H1 (cell line): ENCODE data around the gene PLP2. TPM values are rescaled to one million over a fixed set of nuclear protein-coding genes. Genes with fewer than 3 reads are reported as not detected.

Experiments used
- CTCF ChIA-PET: fragments of 300-600 bp; sonication (Branson Sonifier 250); formaldehyde crosslinking; loops from one replicate; lab custom pipeline; 2021; ENCODE audit not compliant: partially characterized antibody; lab: Charles Lee
- POLR2A ChIA-PET: fragments of 300-600 bp; sonication (Branson Sonifier 250); formaldehyde crosslinking; loops from one replicate; lab custom pipeline; 2021; ENCODE audit warnings: inconsistent platforms; ENCODE audit not compliant: partially characterized antibody; lab: Charles Lee
- DNase-seq, 2 experiments: peaks; one replicate each; pipeline versions ENCODE4 v3.0.0 to v3.0.0-alpha.2; 2010 to 2022; ENCODE audit warnings: low spot score in 2 of 2, low read depth in 1 of 2, mixed read lengths in 1 of 2
- FAIRE-seq: peaks from 2 replicates; lab custom pipeline; 2011; peaks lifted over from hg19 to GRCh38; lab: Jason Lieb, UNC
- H2AFZ ChIP-seq: 2 replicates; pipeline ENCODE4 v1.8.1; 2012; ENCODE audit warnings: low read length, inconsistent platforms
- H2AK5ac ChIP-seq: 2 replicates; pipeline ENCODE4 v1.6.1; 2013; ENCODE audit warnings: low read depth, low read length
- H2BK120ac ChIP-seq: replicated peaks from 2 replicates; pipeline ENCODE3; 2013; ENCODE audit warnings: low read depth, low read length, inconsistent platforms
- H2BK12ac ChIP-seq: 2 replicates; pipeline ENCODE4 v1.6.1; 2013; ENCODE audit warnings: low read depth, low read length
- H2BK15ac ChIP-seq: 2 replicates; pipeline ENCODE4 v1.6.1; 2013; ENCODE audit warnings: low read length
- H2BK20ac ChIP-seq: 2 replicates; pipeline ENCODE4 v1.6.1; 2013; ENCODE audit warnings: low read length
- H2BK5ac ChIP-seq: 2 replicates; pipeline ENCODE4 v1.6.1; 2013; ENCODE audit warnings: low read depth, low read length
- H3K14ac ChIP-seq: 2 replicates; pipeline ENCODE4 v1.6.1; 2013; ENCODE audit warnings: inconsistent platforms; ENCODE audit not compliant: insufficient read length
- H3K18ac ChIP-seq: 2 replicates; pipeline ENCODE4 v1.6.1; 2013; ENCODE audit warnings: low read length; ENCODE audit errors: extremely low read depth
- H3K23ac ChIP-seq: 2 replicates; pipeline ENCODE4 v1.6.1; 2013; ENCODE audit warnings: inconsistent platforms; ENCODE audit not compliant: insufficient read length
- H3K23me2 ChIP-seq: 2 replicates; pipeline ENCODE4 v1.6.1; 2013; ENCODE audit warnings: low read depth, low read length
- H3K27ac ChIP-seq: 2 replicates; pipeline ENCODE4 v1.6.1; 2011; ENCODE audit warnings: low read depth, low read length, inconsistent platforms
- H3K27me3 ChIP-seq, 4 experiments: replicated peaks in 1 of 4; 1 replicate in 1 of 4; 2 replicates in 3 of 4; pipeline versions ENCODE4 v1.6.1 to v1.8.1; 2011 to 2013; ENCODE audit warnings: low read length in 3 of 4, mild to moderate bottlenecking in 3 of 4, inconsistent platforms in 2 of 4, mixed read lengths in 2 of 4, moderate library complexity in 1 of 4; ENCODE audit not compliant: control insufficient read depth in 3 of 4, insufficient read depth in 3 of 4; ENCODE audit errors: extremely low read depth in 1 of 4
- H3K36me3 ChIP-seq, 4 experiments: 2 replicates each; pipeline versions ENCODE4 v1.6.1 to v1.8.1; 2011 to 2013; ENCODE audit warnings: mild to moderate bottlenecking in 4 of 4, low read length in 3 of 4, moderate library complexity in 2 of 4, control low read depth in 1 of 4, inconsistent platforms in 1 of 4; ENCODE audit not compliant: insufficient read depth in 4 of 4, control insufficient read depth in 2 of 4
- H3K4ac ChIP-seq: replicated peaks from 2 replicates; pipeline ENCODE3; 2013; ENCODE audit warnings: low read length, low read depth, mixed read lengths, inconsistent platforms; ENCODE audit not compliant: insufficient read length
- H3K4me1 ChIP-seq, 4 experiments: replicated peaks in 1 of 4; 1 replicate in 1 of 4; 2 replicates in 3 of 4; pipeline versions ENCODE4 v1.6.1 to v1.8.1; 2011 to 2013; ENCODE audit warnings: low read length in 3 of 4, inconsistent platforms in 2 of 4, mixed read lengths in 1 of 4; ENCODE audit not compliant: insufficient read depth in 4 of 4, control insufficient read depth in 3 of 4
- H3K4me2 ChIP-seq, 2 experiments: 2 replicates each; pipeline versions ENCODE4 v1.6.1 to v1.8.1; 2011 to 2013; ENCODE audit warnings: low read depth in 2 of 2, low read length in 2 of 2, control low read depth in 1 of 2, inconsistent platforms in 1 of 2, mild to moderate bottlenecking in 1 of 2; ENCODE audit not compliant: insufficient read depth in 1 of 2
- H3K4me3 ChIP-seq, 4 experiments: fragments of 200-600, 300-600 bp in 1 of 4; sonication (generic), shearing (Covaris generic), sonication (Bioruptor Twin) in 1 of 4; 2 replicates each; pipeline versions ENCODE4 v1.5.1 to v1.8.1; 2011 to 2016; ENCODE audit warnings: low read length in 4 of 4, low read depth in 3 of 4, control low read depth in 2 of 4, inconsistent platforms in 2 of 4, mild to moderate bottlenecking in 2 of 4, mixed read lengths in 1 of 4, moderate library complexity in 1 of 4; ENCODE audit not compliant: insufficient read depth in 2 of 4; ENCODE audit errors: extremely low read depth in 1 of 4
- H3K56ac ChIP-seq: replicated peaks from 2 replicates; pipeline ENCODE3; 2013; ENCODE audit warnings: low read depth, mild to moderate bottlenecking, mixed read lengths, low read length, inconsistent platforms; ENCODE audit not compliant: insufficient read length
- H3K79me1 ChIP-seq: 2 replicates; pipeline ENCODE4 v1.6.1; 2013; ENCODE audit warnings: low read depth, low read length, control low read depth
- H3K79me2 ChIP-seq, 2 experiments: 2 replicates each; pipeline versions ENCODE4 v1.6.1 to v1.8.1; 2012 to 2013; ENCODE audit warnings: low read length in 2 of 2, mild to moderate bottlenecking in 2 of 2, inconsistent platforms in 1 of 2; ENCODE audit not compliant: insufficient read depth in 2 of 2, control insufficient read depth in 1 of 2
- H3K9ac ChIP-seq, 4 experiments: replicated peaks in 1 of 4; 1 replicate in 1 of 4; 2 replicates in 3 of 4; pipeline versions ENCODE4 v1.6.1 to v1.8.1; 2011 to 2013; ENCODE audit warnings: low read depth in 3 of 4, low read length in 3 of 4, control low read depth in 2 of 4, mild to moderate bottlenecking in 2 of 4, moderate library complexity in 2 of 4, inconsistent platforms in 1 of 4; ENCODE audit errors: extremely low read depth in 1 of 4
- H3K9me3 ChIP-seq, 2 experiments: 2 replicates each; pipeline versions ENCODE4 v1.6.1 to v1.8.1; 2012 to 2013; ENCODE audit warnings: mild to moderate bottlenecking in 2 of 2, moderate library complexity in 2 of 2, control low read depth in 1 of 2, inconsistent platforms in 1 of 2, low read depth in 1 of 2, low read length in 1 of 2, mixed read lengths in 1 of 2; ENCODE audit not compliant: insufficient read depth in 2 of 2
- H4K20me1 ChIP-seq, 2 experiments: replicated peaks in 1 of 2; 2 replicates each; pipeline versions ENCODE3 to v1.8.1; 2011 to 2013; ENCODE audit warnings: inconsistent platforms in 2 of 2, low read length in 2 of 2, mild to moderate bottlenecking in 1 of 2; ENCODE audit not compliant: insufficient read depth in 2 of 2, control insufficient read depth in 1 of 2
- H4K5ac ChIP-seq: 2 replicates; pipeline ENCODE4 v1.6.1; 2013; ENCODE audit warnings: low read length, low read depth, mixed read lengths, inconsistent platforms; ENCODE audit not compliant: insufficient read length
- H4K8ac ChIP-seq: 2 replicates; pipeline ENCODE4 v1.8.0; 2013; ENCODE audit warnings: mild to moderate bottlenecking, moderate library complexity, low read length, inconsistent platforms; ENCODE audit not compliant: insufficient read depth; ENCODE audit errors: extremely low read depth
- H4K91ac ChIP-seq: replicated peaks from 2 replicates; pipeline ENCODE3; 2013; ENCODE audit warnings: low read length, mixed read lengths, inconsistent platforms; ENCODE audit not compliant: insufficient read length
- BRCA1 ChIP-seq: IDR thresholded peaks from 2 replicates; pipeline ENCODE4 v1.6.1; 2012; ENCODE audit warnings: low read depth, low read length, improper control_type of control experiment
- CTBP2 ChIP-seq: IDR thresholded peaks from 2 replicates; pipeline ENCODE4 v1.7.0; 2011; ENCODE audit warnings: borderline replicate concordance, mild to moderate bottlenecking, moderate library complexity, mixed read lengths, low read length; ENCODE audit not compliant: insufficient read depth, insufficient read length
- EZH2 ChIP-seq: fragments of 200-600 bp; sonication (generic); IDR thresholded peaks from 2 replicates; pipeline ENCODE4 v1.7.1; 2012; ENCODE audit warnings: low read depth, mild to moderate bottlenecking, moderate library complexity, low read length, inconsistent platforms; ENCODE audit not compliant: severe bottlenecking
- FOSL1 ChIP-seq: IDR thresholded peaks from 2 replicates; pipeline ENCODE4 v1.6.1; 2011; ENCODE audit warnings: mild to moderate bottlenecking, low read depth, low read length, moderate library complexity; ENCODE audit not compliant: insufficient read depth
- HDAC2 ChIP-seq, 2 experiments: fragments of 300-600 bp in 1 of 2; sonication (generic) in 1 of 2; IDR thresholded peaks; 2 replicates each; pipeline ENCODE4 v1.6.1; 2011 to 2012; ENCODE audit warnings: low read depth in 2 of 2, low read length in 2 of 2, mild to moderate bottlenecking in 2 of 2, moderate library complexity in 2 of 2, borderline replicate concordance in 1 of 2, inconsistent platforms in 1 of 2
- KDM5A ChIP-seq: fragments of 200-600 bp; IDR thresholded peaks from 2 replicates; pipeline ENCODE4 v1.7.1; 2012; ENCODE audit warnings: mild to moderate bottlenecking, low read length, inconsistent platforms, mixed read lengths
- POLR2A ChIP-seq, 2 experiments: IDR thresholded peaks; 1 replicate in 1 of 2; 2 replicates in 1 of 2; pipeline ENCODE4 v1.6.1; 2011; ENCODE audit warnings: low read depth in 2 of 2, low read length in 2 of 2, mild to moderate bottlenecking in 2 of 2; ENCODE audit errors: control extremely low read depth in 1 of 2
- RFX5 ChIP-seq: IDR thresholded peaks from 2 replicates; pipeline ENCODE4 v1.6.1; 2011; ENCODE audit warnings: low read depth, low read length, improper control_type of control experiment, borderline replicate concordance
- RXRA ChIP-seq: IDR thresholded peaks from 2 replicates; pipeline ENCODE4 v1.6.1; 2011; ENCODE audit warnings: low read depth, mild to moderate bottlenecking, low read length, moderate library complexity; ENCODE audit not compliant: insufficient read depth
- SP2 ChIP-seq: IDR thresholded peaks from 2 replicates; pipeline ENCODE4 v1.6.1; 2012; ENCODE audit warnings: mild to moderate bottlenecking, low read length, inconsistent platforms
- TEAD4 ChIP-seq: IDR thresholded peaks from 2 replicates; pipeline ENCODE4 v1.6.1; 2012; ENCODE audit warnings: low read depth, low read length, inconsistent platforms, mixed read lengths
- ZNF274 ChIP-seq: IDR thresholded peaks from 2 replicates; pipeline ENCODE4 v1.7.0; 2012; ENCODE audit warnings: low read length, borderline replicate concordance; ENCODE audit errors: extremely low read depth
- WGBS, 2 experiments: shearing (Covaris generic) in 1 of 2; methylation state at CpG; one replicate each; pipeline versions ENCODE4 v1.1.6 to v1.1.7; 2013 to 2015; ENCODE audit warnings: low lambda C conversion rate in 2 of 2, mixed read lengths in 2 of 2, inconsistent platforms in 1 of 2, low coverage in 1 of 2, missing lambda C conversion rate in 1 of 2; ENCODE audit not compliant: insufficient replicate concordance in 2 of 2, insufficient coverage in 1 of 2, insufficient read length in 1 of 2; ENCODE audit errors: extremely low coverage in 1 of 2, missing lambda C conversion rate in 1 of 2; 5-methylcytosine and 5-hydroxymethylcytosine counted together
- polyA plus RNA-seq, 7 experiments: library from polyadenylated mRNA; depleted of rRNA in 3 of 7; stranded (reverse) in 5 of 7; unstranded in 2 of 7; fragments of >200 nt in 5 of 7; fragments of 200-250 nt in 2 of 7; gene quantifications; 1 replicate in 5 of 7; 2 replicates in 1 of 7; 4 replicates in 1 of 7; pipeline versions ENCODE4 v1.2.1 to v1.2.3, GENCODE V29; 2011 to 2013; ENCODE audit warnings: missing spikeins in 2 of 7, mixed read lengths in 2 of 7
- total RNA-seq: library from RNA; stranded (reverse); fragmentation: NEBNext Ultra II Directional; extraction: Animal tissue kit (Norgen Biotek cat#: 25700); gene quantifications from 2 replicates; pipeline ENCODE4 v1.2.1, GENCODE V29; 2021
- TF ChIP-seq, protein P1 (sequence below): IDR thresholded peaks from 2 replicates; pipeline ENCODE4 v1.6.1; 2012; ENCODE audit warnings: low read length, inconsistent platforms

The PLP2 gene
- total and polyA plus RNA-seq, 2 of the 8 experiments (the other 6 are each of a cell fraction or from before 2014, with no cell fraction given): 10.3 to 23.4 TPM

DNA sequence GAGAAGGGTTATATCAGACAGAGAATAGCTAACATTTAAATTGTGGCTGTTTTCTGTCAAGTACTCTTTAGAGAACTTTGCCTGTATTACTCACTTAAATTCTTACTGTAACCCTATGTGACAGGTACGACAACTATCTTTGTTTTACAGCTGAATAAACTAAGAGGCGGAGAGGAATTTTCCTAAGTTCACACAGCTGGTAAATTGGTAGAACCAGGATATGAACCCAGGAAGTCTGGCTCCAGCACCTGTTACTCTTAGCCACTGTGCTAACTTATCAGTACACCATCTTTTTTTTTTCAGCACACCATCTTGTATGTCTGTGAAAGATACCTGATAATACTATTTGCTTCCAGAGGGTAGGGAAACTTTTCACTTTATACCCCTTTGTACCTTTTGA is 30.3 kb downstream of the PLP2 start:
- CTCF ChIA-PET: no interaction called here
- POLR2A ChIA-PET: interaction anchor here (0.6 kb wide), 1 partner anchor 216 kb away, joined by 3 read pairs; no protein-coding TSS in a partner anchor
- FAIRE-seq: no peak

More for the DNA sequence above, 30.3 kb downstream of the PLP2 start:
- Histone ChIP-seq H3K79me2 (no peaks in the 10 kb centered on the region), H3K27me3 (no peaks in the 10 kb centered on the region), H3K36me3 (no peaks in the 10 kb centered on the region), H2AK5ac (no peak overlapping the region), H3K4ac (no peak overlapping the region), H3K23me2 (peaks cover 5% of the 10 kb centered on the region; the same call in 1 of the 2 replicates), H2BK120ac (no peak overlapping the region), H3K23ac (no peak overlapping the region), H3K14ac (no peak overlapping the region), H3K9me3 (no peaks in the 10 kb centered on the region), H3K56ac (no peak overlapping the region), H3K4me2 (no peak overlapping the region), H3K4me3 (no peak overlapping the region), H4K8ac (no peak overlapping the region), H3K9ac (no peak overlapping the region), H2BK12ac (no peak overlapping the region), H2BK20ac (no peak overlapping the region), H3K27ac (no peak overlapping the region), H4K20me1 (no peaks in the 10 kb centered on the region), H4K5ac (no peak overlapping the region), H2AFZ (no peak overlapping the region), H4K91ac (no peak overlapping the region), H2BK15ac (no peak overlapping the region), H3K4me1 (peaks cover 0 to 11% (median 5%) of the 10 kb centered on the region in 4 experiments; a peak in 5 of 7 replicates), H3K79me1 (no peaks in the 10 kb centered on the region), H3K18ac (no peak overlapping the region), H2BK5ac (no peak overlapping the region)
- 85% methylated on average over 1 of the region's 2 CpGs; no CpG with 5 or more reads in 1 of the 2 experiments for WGBS, 2 experiments
- no peak for TF ChIP-seq FOSL1
- no peak for TF ChIP-seq TEAD4
- TF ChIP-seq SP2: no peak
- no peak for TF ChIP-seq POLR2A (IDR thresholded peaks at IDR 0.05; ENCODE audit: control extremely low read depth in 1 of 2, low read depth in 2 of 2, low read length in 2 of 2)
- TF ChIP-seq ZNF274: no peak
- no peak for TF ChIP-seq CTBP2
- TF ChIP-seq RFX5: no peak
- TF ChIP-seq RXRA: no peak
- TF ChIP-seq BRCA1: no peak
- no peak for TF ChIP-seq HDAC2 (IDR thresholded peaks at IDR 0.05; ENCODE audit: borderline replicate concordance in 1 of 2, low read depth in 2 of 2, low read length in 2 of 2)
- no peak for TF ChIP-seq KDM5A
- TF ChIP-seq, protein P1, sequence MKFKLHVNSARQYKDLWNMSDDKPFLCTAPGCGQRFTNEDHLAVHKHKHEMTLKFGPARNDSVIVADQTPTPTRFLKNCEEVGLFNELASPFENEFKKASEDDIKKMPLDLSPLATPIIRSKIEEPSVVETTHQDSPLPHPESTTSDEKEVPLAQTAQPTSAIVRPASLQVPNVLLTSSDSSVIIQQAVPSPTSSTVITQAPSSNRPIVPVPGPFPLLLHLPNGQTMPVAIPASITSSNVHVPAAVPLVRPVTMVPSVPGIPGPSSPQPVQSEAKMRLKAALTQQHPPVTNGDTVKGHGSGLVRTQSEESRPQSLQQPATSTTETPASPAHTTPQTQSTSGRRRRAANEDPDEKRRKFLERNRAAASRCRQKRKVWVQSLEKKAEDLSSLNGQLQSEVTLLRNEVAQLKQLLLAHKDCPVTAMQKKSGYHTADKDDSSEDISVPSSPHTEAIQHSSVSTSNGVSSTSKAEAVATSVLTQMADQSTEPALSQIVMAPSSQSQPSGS: no peak
- no peak for TF ChIP-seq EZH2
- no peak for DNase-seq
